IMR-90 (cell line): ENCODE results near the gene PARD6G.

Experiments
- CEBPB ChIP-seq: IDR thresholded peaks from 2 replicates; pipeline ENCODE4 v1.6.1; 2012; ENCODE audit warnings: low read depth, low read length, improper control_type of control experiment
- MXI1 ChIP-seq: IDR thresholded peaks from 2 replicates; pipeline ENCODE4 v1.6.1; 2012; ENCODE audit warnings: low read depth, mild to moderate bottlenecking, low read length, moderate library complexity, borderline replicate concordance
- TF ChIP-seq, protein P1 (sequence below): conservative IDR thresholded peaks from 2 replicates; pipeline ENCODE4 v1.5.1; 2012; ENCODE audit warnings: mild to moderate bottlenecking, low read depth, low read length, improper control_type of control experiment

GRCh38 chr18:80231151-80231550 lies 16.2 kb downstream of the PARD6G start:
- TF ChIP-seq, protein P1, sequence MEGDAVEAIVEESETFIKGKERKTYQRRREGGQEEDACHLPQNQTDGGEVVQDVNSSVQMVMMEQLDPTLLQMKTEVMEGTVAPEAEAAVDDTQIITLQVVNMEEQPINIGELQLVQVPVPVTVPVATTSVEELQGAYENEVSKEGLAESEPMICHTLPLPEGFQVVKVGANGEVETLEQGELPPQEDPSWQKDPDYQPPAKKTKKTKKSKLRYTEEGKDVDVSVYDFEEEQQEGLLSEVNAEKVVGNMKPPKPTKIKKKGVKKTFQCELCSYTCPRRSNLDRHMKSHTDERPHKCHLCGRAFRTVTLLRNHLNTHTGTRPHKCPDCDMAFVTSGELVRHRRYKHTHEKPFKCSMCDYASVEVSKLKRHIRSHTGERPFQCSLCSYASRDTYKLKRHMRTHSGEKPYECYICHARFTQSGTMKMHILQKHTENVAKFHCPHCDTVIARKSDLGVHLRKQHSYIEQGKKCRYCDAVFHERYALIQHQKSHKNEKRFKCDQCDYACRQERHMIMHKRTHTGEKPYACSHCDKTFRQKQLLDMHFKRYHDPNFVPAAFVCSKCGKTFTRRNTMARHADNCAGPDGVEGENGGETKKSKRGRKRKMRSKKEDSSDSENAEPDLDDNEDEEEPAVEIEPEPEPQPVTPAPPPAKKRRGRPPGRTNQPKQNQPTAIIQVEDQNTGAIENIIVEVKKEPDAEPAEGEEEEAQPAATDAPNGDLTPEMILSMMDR: no peak
- TF ChIP-seq MXI1 (no peak), CEBPB (no peak)
